Transverse colon (tissue), 4 donors: ENCODE measurements around the gene FAM163A.

Source experiments
- CTCF ChIP-seq, 5 experiments: fragments of 200-600 bp in 3 of 5; fragments of 450-650 bp in 2 of 5; sonication (generic) in 3 of 5; IDR thresholded peaks; 1 replicate in 2 of 5; 2 replicates in 3 of 5; pipeline ENCODE4 v1.5.1; 2016 to 2017; ENCODE audit warnings: antibody characterized with exemption in 5 of 5, inconsistent platforms in 3 of 5, mild to moderate bottlenecking in 2 of 5, moderate library complexity in 1 of 5
- POLR2A ChIP-seq: fragments of 450-650 bp; IDR thresholded peaks from one replicate; pipeline ENCODE4 v1.6.1; 2016; ENCODE audit warnings: antibody characterized with exemption, mild to moderate bottlenecking, moderate library complexity
- POLR2AphosphoS5 ChIP-seq, 3 donors: sonication (generic); formaldehyde crosslinking; IDR thresholded peaks; one replicate each; pipeline ENCODE4 v1.6.1; 2016; ENCODE audit warnings: antibody characterized with exemption in 3 of 3

GRCh38 chr1:179798213-179798863 lies 55.2 kb downstream of the FAM163A start:
- TF ChIP-seq POLR2A (no peak), CTCF (IDR thresholded peaks at IDR 0.05) (no peak), POLR2AphosphoS5 (IDR thresholded peaks at IDR 0.05) (no peak)
